ENCODE results near the gene GFRA4.

Gene GFRA4

DNA sequence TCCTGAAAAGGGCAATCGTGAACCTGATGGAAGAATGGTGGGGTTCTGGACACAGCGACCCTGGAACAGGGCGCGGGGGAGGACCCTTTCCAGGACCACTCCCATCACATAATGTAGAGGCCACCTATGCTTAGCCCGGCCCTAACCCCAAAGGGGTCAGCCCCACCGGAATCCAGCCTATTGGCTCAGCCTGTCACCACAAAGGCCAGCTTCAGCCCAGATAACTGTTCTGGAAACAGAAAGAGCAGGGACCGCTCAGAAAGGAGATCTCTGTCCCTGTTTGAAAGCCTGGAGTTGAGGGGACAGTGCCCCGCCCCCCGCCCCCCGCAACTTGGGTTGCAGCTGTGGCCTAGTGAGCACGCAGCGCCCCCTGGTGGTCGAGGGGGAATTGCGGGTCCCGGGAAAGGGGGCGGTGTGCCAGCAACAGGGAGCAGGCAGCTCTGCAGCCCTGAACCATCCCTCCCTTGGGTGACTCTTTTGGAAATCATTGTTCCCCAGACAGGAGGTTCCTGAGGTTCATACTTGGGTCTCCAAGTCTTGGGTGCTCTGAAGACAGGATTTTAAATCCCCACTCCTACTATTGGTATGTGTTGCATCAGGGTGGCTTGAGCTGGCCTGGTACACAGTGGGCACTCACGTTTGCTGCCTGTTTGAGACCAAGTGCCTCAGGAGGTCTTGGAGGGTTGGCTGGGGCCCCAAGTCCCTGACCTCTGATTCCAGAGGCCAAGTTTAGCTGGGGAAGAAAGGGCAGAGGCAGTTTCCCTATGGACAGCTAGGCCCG, 47.7 kb upstream of the GFRA4 start:
- no peaks in the 10 kb centered on the region for H3K9me3 ChIP-seq (replicated peaks; ENCODE audit: insufficient read depth, low read length)
- no peak overlapping the region for H3K4me3 ChIP-seq (ENCODE audit: low read length)
- H3F3A ChIP-seq (ENCODE audit: insufficient read depth, low read length): peaks cover 3% of the 10 kb centered on the region; the same call in 1 of the 2 replicates
- no peak overlapping the region for H3K9ac ChIP-seq (ENCODE audit: low read length)
- H2AFZ ChIP-seq (ENCODE audit: low read length): no peak overlapping the region
- H3K4me1 ChIP-seq (ENCODE audit: low read length): peaks cover 12% of the 10 kb centered on the region
- H3K27me3 ChIP-seq (replicated peaks; ENCODE audit: insufficient read depth, low read length): no peaks in the 10 kb centered on the region
- TF ChIP-seq EZH2 (optimal IDR thresholded peaks at IDR 0.05; ENCODE audit: low read depth, low read length): no peak
- TF ChIP-seq, protein P1, sequence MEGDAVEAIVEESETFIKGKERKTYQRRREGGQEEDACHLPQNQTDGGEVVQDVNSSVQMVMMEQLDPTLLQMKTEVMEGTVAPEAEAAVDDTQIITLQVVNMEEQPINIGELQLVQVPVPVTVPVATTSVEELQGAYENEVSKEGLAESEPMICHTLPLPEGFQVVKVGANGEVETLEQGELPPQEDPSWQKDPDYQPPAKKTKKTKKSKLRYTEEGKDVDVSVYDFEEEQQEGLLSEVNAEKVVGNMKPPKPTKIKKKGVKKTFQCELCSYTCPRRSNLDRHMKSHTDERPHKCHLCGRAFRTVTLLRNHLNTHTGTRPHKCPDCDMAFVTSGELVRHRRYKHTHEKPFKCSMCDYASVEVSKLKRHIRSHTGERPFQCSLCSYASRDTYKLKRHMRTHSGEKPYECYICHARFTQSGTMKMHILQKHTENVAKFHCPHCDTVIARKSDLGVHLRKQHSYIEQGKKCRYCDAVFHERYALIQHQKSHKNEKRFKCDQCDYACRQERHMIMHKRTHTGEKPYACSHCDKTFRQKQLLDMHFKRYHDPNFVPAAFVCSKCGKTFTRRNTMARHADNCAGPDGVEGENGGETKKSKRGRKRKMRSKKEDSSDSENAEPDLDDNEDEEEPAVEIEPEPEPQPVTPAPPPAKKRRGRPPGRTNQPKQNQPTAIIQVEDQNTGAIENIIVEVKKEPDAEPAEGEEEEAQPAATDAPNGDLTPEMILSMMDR (IDR thresholded peaks at IDR 0.05; ENCODE audit: low read length): peak; percentile 97
- peak; percentile 58 for DNase-seq
- no peaks in the 10 kb centered on the region for H4K20me1 ChIP-seq (ENCODE audit: insufficient read depth, low read length)
- H3K27ac ChIP-seq (ENCODE audit: low read length): no peak overlapping the region
- no peaks in the 10 kb centered on the region for H3K36me3 ChIP-seq (replicated peaks; ENCODE audit: insufficient read depth, low read length)
- no peaks in the 10 kb centered on the region for H3K9me2 ChIP-seq (replicated peaks; ENCODE audit: insufficient read depth, low read length)
- H3K79me2 ChIP-seq (ENCODE audit: low read length): no peaks in the 10 kb centered on the region
- no peak overlapping the region for H3K4me2 ChIP-seq (ENCODE audit: low read depth, low read length)

DNA sequence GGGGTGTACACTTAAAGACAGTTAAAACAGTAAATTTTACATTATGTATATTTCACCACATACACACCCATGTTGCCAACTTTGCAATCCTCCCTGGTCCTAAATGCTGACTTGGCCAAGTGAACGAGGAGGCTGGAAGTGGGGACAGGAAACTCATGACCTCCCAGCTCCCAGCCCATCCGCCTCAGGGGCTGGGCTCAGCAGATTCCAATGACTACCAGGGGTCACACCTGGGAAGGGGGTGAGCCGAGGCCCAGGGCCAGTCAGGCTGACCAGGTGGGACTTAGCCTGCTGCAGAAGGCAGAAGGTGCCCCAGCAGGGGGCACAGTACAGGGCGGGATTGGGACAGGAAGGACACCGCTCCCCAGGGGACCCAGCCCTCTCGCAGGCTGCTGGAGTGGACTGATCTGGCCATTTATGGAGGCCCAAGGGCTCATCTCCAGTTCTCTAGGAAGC, 46.8 kb upstream of the GFRA4 start:
- Histone ChIP-seq H3K4me2 (ENCODE audit: low read depth, low read length) (no peak overlapping the region), H3F3A (ENCODE audit: insufficient read depth, low read length) (peaks cover 3% of the 10 kb centered on the region; the same call in 1 of the 2 replicates), H3K79me2 (ENCODE audit: low read length) (no peaks in the 10 kb centered on the region), H3K27ac (ENCODE audit: low read length) (no peak overlapping the region), H3K9me2 (replicated peaks; ENCODE audit: insufficient read depth, low read length) (no peaks in the 10 kb centered on the region), H4K20me1 (ENCODE audit: insufficient read depth, low read length) (no peaks in the 10 kb centered on the region), H3K9me3 (replicated peaks; ENCODE audit: insufficient read depth, low read length) (no peaks in the 10 kb centered on the region), H3K4me3 (ENCODE audit: low read length) (no peak overlapping the region), H2AFZ (ENCODE audit: low read length) (no peak overlapping the region), H3K9ac (ENCODE audit: low read length) (no peak overlapping the region), H3K27me3 (replicated peaks; ENCODE audit: insufficient read depth, low read length) (no peaks in the 10 kb centered on the region), H3K36me3 (replicated peaks; ENCODE audit: insufficient read depth, low read length) (no peaks in the 10 kb centered on the region), H3K4me1 (ENCODE audit: low read length) (peaks cover 12% of the 10 kb centered on the region)
- no peak for DNase-seq
- TF ChIP-seq, protein P1 (IDR thresholded peaks at IDR 0.05; ENCODE audit: low read length): no peak
- TF ChIP-seq EZH2 (optimal IDR thresholded peaks at IDR 0.05; ENCODE audit: low read depth, low read length) (no peak), EZH2phosphoT487 (IDR thresholded peaks at IDR 0.05; ENCODE audit: low read length) (no peak)

- H3K4me1 ChIP-seq (ENCODE audit: low read length): no peaks in the 10 kb centered on the region
- H3K9me3 ChIP-seq (replicated peaks; ENCODE audit: insufficient read depth, low read length): no peaks in the 10 kb centered on the region
- no peak for TF ChIP-seq EZH2 (optimal IDR thresholded peaks at IDR 0.05; ENCODE audit: low read depth, low read length)
- TF ChIP-seq, protein P1 (IDR thresholded peaks at IDR 0.05; ENCODE audit: low read length): no peak
- TF ChIP-seq EZH2phosphoT487 (IDR thresholded peaks at IDR 0.05; ENCODE audit: low read length): no peak
- H3K9me2 ChIP-seq (replicated peaks; ENCODE audit: insufficient read depth, low read length): no peaks in the 10 kb centered on the region
- no peaks in the 10 kb centered on the region for H3K27me3 ChIP-seq (replicated peaks; ENCODE audit: insufficient read depth, low read length)
- H3K36me3 ChIP-seq (replicated peaks; ENCODE audit: insufficient read depth, low read length): no peaks in the 10 kb centered on the region
- no peak overlapping the region for H3K9ac ChIP-seq (ENCODE audit: low read length)
- no peak for DNase-seq
- H3F3A ChIP-seq (ENCODE audit: insufficient read depth, low read length): no peaks in the 10 kb centered on the region
- no peaks in the 10 kb centered on the region for H3K79me2 ChIP-seq (ENCODE audit: low read length)
- H2AFZ ChIP-seq (ENCODE audit: low read length): no peak overlapping the region
- H3K4me3 ChIP-seq (ENCODE audit: low read length): no peak overlapping the region
- no peak overlapping the region for H3K27ac ChIP-seq (ENCODE audit: low read length)
- H3K4me2 ChIP-seq (ENCODE audit: low read depth, low read length): no peak overlapping the region
- no peaks in the 10 kb centered on the region for H4K20me1 ChIP-seq (ENCODE audit: insufficient read depth, low read length)
Observed at GRCh38 chr20:3707508-3707899, 44.3 kb upstream of the GFRA4 start.

Measured in MM.1S (cell line).